ENCODE measurements around the gene FBXO21.
"Not testable (repeated sequence)": the region's sequence is repeated elsewhere in the genome, so short reads cannot be mapped to it uniquely, and the experiment has no call there.

Gene FBXO21

DNA sequence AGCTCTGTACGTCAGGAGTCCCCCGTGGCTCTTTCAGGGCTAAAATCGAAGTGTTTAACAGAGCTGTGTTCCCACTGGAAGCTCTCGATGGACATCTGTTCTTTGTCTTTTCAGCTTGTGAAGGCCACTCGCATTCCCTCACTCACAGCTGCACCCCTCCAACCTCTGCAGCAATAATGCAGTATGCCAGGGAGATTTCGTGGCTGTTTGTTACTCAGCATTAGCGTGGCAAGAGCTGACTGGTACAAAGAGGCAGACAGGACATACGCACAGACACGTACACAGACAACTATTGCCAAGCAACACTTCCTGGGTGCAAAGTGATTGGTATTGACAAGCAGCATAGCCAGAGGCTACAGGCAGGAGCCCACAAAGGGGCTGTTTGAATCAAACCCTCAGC is 11.8 kb upstream of the FBXO21 start:
- no peak for DNase-seq (ENCODE audit: low spot score)

DNA sequence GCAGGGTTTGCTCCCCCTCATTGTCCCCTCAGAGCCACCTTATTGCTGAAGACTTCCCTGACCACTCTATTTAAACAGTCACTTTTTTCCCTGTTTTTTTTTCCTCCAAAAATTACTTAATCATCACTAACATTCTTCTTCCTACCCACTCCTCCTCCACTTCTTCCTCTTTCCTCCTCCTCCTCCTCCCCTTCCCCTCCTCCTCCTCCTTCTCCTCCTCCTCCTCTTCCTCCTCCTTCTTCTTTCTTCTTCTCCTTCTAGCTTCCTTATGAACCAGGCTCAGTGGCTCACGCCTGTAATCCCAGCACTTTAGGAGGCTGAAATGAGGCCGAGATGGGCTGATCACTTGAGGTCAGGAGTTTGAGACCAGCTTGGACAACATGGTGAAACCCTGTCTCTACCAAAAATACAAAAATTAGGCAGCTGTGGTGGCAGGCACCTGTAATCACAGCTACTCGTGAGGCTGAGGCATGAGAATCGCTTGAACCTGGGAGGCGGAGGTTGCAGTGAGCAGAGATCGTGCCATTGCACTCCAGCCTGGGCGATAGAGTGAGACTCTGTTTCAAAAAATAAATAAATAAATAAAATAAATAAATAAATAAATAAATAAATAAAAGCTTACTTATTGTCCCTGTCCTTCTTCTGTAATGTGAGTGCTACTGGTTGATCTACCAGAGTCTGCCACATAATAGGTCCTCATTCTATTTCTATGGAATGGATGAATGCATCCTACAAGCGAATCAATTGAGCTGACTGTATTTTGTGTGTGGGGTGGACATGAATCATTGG is 9.9 kb upstream of the FBXO21 start:
- not testable (repeated sequence) for DNase-seq (ENCODE audit: low spot score)

DNA sequence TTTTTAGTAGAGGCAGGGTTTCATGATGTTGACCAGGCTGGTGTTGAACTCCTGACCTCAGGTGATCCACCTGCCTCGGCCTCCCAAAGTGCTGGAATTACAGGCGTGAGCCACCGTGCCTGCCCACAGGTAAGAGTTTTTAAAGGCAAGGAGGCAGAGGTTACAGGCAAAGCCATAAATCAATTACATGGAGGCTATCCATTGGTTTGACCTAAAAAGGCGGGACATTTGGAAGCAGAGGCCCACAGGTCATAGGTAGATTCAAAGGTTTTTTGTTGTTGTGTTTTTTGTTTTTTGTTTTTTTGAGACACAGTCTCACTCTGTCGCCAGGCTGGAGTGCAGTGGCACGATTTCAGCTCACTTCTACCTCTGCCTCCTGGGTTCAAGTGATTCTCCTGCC is 6.1 kb upstream of the FBXO21 start:
- not testable (repeated sequence) for DNase-seq (ENCODE audit: low spot score)

- peak; percentile 41 for DNase-seq (ENCODE audit: low spot score)
Observed at GRCh38 chr12:117195027-117195426, 4.8 kb upstream of the FBXO21 start.

- no peak for DNase-seq (ENCODE audit: low spot score)
Observed at GRCh38 chr12:117193903-117194302, 3.6 kb upstream of the FBXO21 start.

DNA sequence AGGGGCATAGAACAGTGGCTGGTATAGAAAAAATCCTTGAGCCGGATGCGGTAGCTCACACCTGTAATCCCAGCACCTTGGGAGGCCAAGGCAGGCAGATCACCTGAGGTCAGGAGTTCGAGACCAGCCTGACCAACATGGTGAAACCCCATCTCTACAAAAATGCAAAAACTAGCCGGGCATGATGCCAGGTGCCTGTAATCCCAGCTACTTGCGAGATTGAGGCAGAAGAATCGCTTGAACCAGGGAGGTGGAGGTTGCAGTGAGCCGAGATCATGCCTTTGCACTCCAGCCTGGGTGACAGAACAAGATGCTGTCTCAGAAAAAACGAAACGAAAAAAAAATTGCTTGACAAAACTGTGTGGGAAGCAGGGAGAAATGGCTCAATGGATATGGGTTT is 2.3 kb upstream of the FBXO21 start:
- DNase-seq (ENCODE audit: low spot score), result not testable (repeated sequence)

GRCh38 chr12:117192057-117192456 is 1.8 kb upstream of the FBXO21 start:
- DNase-seq (ENCODE audit: low spot score), result peak; percentile 30

DNA sequence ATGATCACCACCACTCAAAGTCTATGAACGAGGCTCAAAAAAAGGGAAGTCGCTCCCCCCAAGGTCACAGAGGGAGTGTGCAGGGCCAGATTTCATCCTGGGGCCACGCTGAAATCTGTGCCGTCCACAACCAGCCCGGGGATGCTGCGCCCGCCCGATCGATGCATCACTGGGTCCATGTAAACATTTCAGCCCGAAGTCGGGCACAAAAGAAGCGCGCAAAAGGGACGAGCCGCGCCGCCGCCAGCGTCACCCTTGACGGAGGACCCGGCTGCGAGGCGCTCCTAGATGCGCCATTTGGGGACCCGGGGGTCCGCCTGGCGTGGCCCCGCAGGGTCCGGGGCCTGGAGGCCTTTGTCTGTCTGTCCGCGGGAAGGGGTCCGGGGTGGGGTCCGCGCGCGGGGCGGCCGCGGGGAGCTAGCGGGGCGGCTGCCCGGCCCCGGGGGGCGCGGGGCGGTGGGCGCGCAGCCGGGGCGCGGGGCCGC is 503 bp downstream of the FBXO21 start:
- no peak for DNase-seq (ENCODE audit: low spot score)

GRCh38 chr12:117188961-117189724 is 1.1 kb downstream of the FBXO21 start:
- no peak for DNase-seq (ENCODE audit: low spot score)

DNA sequence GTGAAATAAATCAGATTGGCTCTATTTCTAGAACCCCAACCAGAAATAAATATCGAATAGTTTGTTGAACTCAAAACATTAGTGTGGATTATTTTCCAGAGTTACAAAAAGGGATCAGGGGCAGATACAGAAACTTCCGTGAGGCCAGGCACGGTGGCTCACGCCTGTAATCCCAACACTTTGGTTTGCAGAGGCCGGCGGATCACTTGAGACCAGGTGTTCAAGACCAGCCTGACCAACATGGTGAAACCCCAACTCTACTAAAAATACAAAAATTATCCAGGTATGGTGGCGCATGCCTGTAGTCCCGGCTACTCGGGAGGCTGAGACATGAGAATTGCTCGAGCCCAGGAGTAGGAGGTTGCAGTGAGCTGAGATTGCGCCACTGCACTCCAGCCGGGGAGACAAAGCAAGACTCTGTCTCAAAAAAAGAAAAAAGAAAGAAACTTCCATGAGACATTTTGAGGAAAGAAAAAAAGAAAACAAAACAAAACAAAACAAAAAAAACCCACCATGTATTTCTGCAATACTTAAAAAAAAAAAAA is 2.1 kb downstream of the FBXO21 start:
- DNase-seq (ENCODE audit: low spot score), result no peak

DNA sequence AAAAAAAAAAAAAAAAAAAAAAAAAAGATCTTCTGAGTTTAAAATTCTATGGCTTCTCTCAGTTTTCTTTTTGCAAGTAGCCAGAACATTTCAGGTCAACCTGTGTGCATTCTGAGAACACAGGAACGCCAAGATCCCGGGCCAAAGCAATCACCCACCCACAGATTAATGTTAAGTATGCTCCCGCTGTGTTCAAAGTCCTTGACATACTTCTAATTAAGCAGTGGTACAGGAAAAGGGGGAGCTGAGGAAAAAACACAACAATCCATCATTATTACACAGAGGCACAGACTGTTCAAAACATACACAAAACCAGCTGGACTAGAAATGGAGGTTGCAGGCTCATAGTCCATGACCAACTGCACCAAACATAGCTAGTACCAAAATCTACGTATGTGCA is 2.8 kb downstream of the FBXO21 start:
- no peak for DNase-seq (ENCODE audit: low spot score)

DNA sequence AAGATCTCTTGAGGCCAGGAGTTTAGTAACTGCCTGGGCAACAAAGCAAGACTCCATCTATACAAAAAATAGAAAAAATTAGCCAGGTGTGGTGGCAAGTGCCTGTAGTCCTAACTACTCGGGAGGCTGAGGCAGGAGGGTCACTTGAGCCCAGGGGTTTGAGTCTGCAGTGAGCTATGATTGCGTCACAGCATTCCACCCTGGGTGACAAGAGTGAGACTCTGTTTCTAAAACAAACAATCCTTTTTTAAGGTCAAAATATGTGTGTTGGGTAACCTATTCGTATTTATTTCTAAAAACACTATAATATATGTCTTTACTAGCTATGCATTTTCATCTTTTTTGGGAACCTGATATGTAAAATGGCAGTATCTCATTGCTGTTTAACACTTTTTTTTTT is 7.4 kb downstream of the FBXO21 start:
- no peak for DNase-seq (ENCODE audit: low spot score)

DNA sequence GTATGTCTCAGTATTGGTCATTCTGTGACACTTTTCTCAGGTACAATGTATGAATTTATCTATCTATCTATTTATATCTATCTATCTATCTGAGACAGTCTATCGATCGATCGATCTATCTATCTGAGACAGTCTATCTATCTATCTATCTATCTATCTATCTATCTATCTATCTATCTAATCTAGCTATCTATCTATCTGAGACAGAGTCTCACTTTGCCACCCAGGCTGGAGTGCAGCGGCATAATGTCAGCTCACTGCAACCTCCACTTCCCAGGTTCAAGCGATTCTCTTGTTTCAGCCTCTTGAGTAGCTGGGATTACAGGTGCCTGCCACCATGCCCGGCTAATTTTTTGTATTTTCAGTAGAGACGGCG is 8.8 kb downstream of the FBXO21 start:
- DNase-seq (ENCODE audit: low spot score), result not testable (repeated sequence)

GRCh38 chr12:117180758-117181467 is 9.4 kb downstream of the FBXO21 start:
- no peak for DNase-seq (ENCODE audit: low spot score)

- no peak for DNase-seq (ENCODE audit: low spot score)
Observed at GRCh38 chr12:117178745-117179144, 11.5 kb downstream of the FBXO21 start.

DNA sequence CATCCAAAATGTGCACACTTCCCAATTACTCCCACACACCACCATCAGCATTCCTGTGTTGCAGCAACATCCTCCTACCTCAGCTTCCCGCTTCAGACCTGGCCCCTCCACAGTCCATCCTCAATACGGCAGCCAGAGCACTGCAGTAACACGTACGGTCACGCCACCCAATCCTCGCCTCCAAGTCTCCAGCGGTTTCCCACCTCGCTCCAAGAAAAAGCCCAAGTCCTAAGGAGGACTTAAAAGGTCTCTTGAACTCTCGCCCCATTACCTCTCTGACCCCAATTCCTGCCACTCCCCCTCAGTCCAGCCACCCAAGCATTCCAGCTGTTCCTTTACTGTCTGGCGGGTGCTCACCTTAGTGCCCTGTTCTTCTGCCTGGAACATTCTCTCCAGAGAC is 12.0 kb downstream of the FBXO21 start:
- no peak for DNase-seq (ENCODE audit: low spot score)

GRCh38 chr12:117172168-117172567 is 18.1 kb downstream of the FBXO21 start:
- DNase-seq (ENCODE audit: low spot score), result no peak

GRCh38 chr12:117171499-117172162 is 18.6 kb downstream of the FBXO21 start:
- DNase-seq (ENCODE audit: low spot score), result no peak

- DNase-seq (ENCODE audit: low spot score), result no peak
Observed at GRCh38 chr12:117169548-117169947, 20.7 kb downstream of the FBXO21 start.

- DNase-seq (ENCODE audit: low spot score), result no peak
Observed at GRCh38 chr12:117168976-117169375, 21.3 kb downstream of the FBXO21 start.

GRCh38 chr12:117167769-117168168 is 22.5 kb downstream of the FBXO21 start:
- DNase-seq (ENCODE audit: low spot score), result no peak

GRCh38 chr12:117166107-117166506 is 24.2 kb downstream of the FBXO21 start:
- no peak for DNase-seq (ENCODE audit: low spot score)
